Measurements from ENCODE around the gene ODF2.

The ODF2 gene

DNA sequence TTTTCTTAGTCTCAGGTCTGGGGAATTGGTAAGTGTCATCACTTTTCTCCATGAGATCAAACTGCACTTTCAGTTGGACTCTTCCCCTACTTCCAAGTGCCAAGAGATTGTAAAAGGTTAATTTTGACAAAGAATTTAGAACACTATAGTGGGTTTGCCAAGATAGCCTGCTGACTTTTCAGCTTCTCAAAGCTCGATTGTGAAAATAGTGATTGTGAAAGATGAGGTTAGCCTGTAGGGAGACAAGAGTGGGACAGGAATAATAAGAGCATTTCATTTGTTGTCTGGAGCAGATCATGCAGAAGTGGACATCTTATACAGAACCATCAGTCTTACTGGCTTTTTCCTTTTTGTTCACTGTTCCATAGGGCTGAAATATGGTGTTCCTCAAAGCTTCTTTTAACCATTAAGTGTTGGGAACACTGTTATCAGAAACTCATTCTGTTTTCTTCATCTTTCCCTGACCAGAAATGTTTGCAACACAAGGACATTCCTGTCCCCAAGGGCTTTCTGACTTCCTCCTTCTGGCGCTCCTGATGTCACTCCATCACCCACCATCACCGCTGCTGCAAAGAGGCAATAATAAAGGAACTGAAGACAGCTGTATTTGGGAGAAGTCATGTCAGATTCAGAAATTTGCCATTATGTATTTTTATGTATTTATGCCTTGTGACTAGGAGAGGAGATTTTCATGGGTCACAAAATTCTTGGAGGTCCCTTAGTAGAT lies 85.0 kb downstream of the ODF2 start:
- no peak for DNase-seq

DNA sequence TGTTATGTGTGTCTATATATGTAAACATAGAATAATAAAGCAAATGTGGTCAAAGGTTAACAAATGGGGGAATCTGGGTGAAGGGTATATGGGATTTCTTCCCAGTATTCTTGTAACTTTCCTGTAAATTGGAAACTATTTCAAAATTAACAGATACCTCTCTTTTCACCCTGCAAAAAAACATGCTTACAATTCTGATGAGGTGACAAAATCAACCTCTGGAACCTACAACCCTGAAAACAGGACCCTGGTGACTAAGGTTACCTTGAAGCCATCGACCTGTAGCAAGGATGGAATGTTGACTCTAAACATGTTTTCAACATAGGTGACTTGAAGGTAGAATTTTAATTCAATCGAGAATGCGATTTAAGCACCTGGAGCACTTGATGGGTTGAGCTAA lies 90.7 kb downstream of the ODF2 start:
- DNase-seq: no peak

DNA sequence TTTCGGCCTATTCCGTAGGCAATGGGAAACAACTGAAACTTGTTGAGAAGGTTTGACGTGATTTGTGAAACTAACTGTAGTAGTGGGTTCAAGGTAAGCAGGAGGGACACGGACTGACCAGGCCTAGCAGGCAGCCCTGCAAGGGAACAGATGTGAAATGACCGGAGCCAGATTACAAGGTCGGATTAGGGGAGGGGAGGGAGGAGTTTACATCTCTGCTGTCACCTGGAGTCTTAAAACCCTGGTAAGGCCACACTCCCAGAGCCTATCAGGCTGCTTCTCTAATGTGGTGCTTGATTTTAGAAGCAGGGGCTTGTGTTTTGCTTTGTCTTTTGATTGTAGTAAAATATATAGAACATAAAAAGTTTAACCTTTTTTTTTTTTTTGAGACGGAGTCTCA lies 93.1 kb downstream of the ODF2 start:
- no peak for DNase-seq

DNA sequence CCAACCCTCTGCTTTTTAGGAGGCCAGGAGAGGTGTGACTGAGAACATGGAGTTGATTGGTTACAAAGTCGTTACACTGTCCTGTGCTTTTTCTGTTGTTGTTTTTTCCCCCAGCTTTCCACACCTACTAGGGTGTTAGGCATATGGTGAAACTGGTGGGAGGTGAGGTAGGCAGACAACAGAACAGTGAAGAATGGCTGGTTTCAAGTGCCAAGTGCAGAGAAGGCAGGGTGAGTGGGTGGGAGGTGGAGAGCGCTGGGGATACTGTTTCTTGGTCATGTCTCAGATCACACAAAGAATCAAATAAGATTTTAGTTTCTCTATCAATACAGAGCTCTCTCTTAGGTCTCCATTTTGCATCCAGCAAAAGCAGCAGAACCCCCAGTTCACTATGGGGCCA lies 94.4 kb downstream of the ODF2 start:
- no peak for DNase-seq
